ENCODE results near the gene ANKRD34B. TPM values are rescaled to one million over a fixed set of nuclear protein-coding genes. Genes with fewer than 3 reads are reported as not detected.

The ANKRD34B gene
- total RNA-seq, 4 donors from 2014 or later = not detected

GRCh38 chr5:80569086-80569960 lies 757 bp downstream of the ANKRD34B start:
- TF ChIP-seq CTCF (IDR thresholded peaks at IDR 0.05; ENCODE audit: low read depth) = no peak

DNA sequence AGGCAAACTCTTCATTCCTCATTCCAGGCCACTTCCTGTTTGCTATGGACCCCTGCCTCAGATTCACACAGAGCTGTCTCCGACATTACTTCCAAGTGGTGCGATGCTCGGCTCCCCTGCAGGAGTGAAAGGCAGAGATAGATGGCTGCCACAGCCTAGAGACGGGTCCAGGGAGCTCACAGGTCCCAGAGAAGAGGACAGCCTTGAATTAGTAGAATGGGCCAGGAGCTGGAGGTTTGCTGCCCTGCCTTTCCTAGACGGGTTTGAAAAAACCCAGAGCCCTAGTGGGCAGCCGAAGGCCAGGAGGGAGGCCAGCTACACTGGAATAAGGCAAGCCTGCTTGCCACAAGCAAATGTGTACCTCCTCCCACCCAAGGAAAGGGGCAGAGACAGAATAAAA lies 1.8 kb downstream of the ANKRD34B start:
- no peak for TF ChIP-seq CTCF (IDR thresholded peaks at IDR 0.05; ENCODE audit: low read depth)

DNA sequence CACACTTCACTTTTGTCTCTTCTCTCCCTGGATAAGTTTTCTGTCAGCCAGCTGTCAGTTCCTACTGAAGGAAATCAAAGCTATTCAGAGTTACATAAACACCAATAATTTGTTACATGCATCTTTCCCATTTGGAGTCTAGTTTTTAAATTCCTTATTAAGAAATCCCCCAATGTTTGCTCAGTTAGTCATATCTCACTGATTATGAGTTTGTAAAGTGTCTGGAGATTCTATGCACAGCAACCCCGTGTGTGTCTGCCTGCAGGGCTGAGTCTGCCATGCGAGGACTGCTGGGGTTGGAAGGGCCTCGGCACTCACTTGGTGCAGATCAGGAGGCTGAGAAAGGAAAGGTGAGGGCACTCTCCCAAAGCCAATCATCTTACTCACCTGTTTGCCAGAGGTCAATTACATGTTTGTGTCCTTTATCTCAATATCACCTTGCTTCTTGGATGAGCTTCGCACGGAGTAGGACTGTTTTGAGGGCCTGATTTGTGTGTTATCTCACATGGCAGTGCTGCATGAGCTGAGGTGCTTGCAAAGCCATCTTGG lies 3.3 kb downstream of the ANKRD34B start:
- TF ChIP-seq CTCF (IDR thresholded peaks at IDR 0.05; ENCODE audit: low read depth) = no peak

DNA sequence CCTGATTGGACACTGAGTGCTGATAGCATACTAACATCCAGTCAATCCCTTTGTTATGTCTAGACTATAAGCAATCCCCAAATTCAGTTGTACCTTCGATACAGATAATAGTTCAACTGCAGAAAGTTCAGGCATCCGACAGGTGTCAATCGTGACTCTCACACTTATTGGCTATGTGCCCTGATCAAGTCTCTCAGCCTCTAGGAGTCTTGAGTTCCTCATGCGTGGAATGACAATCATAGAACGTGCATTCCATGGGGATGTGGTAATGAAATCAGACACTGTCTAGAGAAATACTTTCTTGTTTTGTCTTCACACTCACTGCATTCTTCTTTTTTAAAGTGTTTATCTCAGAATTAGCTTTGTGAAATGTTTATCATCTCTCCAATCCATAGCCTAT lies 4.8 kb downstream of the ANKRD34B start:
- no peak for TF ChIP-seq CTCF (IDR thresholded peaks at IDR 0.05; ENCODE audit: low read depth)

GRCh38 chr5:80559244-80559643 lies 10.8 kb downstream of the ANKRD34B start:
- no peak for TF ChIP-seq CTCF (IDR thresholded peaks at IDR 0.05; ENCODE audit: low read depth)

DNA sequence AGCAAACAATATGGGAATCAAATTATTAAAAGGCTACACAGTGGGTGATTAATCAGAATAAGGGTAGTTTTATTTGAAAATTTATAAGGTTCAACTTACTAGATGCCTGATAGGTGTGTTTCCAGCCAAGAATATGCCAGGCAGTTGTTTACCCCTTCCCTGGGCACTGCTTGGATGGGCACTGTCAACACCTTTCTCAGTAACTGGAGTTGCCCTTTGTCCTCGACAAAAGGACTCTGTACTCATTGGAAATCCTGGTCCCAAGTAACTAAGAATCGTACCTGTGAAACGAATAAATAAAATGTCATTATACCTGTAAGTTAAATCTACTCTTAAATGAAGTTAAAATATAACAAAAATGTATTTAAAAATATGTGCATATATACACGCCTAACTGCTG lies 15.0 kb downstream of the ANKRD34B start:
- no peak for TF ChIP-seq CTCF (IDR thresholded peaks at IDR 0.05; ENCODE audit: low read depth)

- no peak for TF ChIP-seq CTCF (IDR thresholded peaks at IDR 0.05; ENCODE audit: low read depth)
Measured at GRCh38 chr5:80554646-80555045, 15.4 kb downstream of the ANKRD34B start.

Measured in subcutaneous adipose tissue (tissue), 4 donors.